Esophagus muscularis mucosa (tissue), 4 donors: ENCODE data around the gene RNASEH2A. TPM values are rescaled to one million over a fixed set of nuclear protein-coding genes. Genes with fewer than 3 reads are reported as not detected.

Experiments used
- DNase-seq: peaks from one replicate; pipeline ENCODE4 v3.0.0-alpha.2; 2017; ENCODE audit errors: extremely low spot score
- H3K27ac ChIP-seq, 4 donors: fragments of 200-600 bp; sonication (generic); replicated peaks in 1 of 4; 1 replicate in 3 of 4; 2 replicates in 1 of 4; pipeline ENCODE4 v1.5.1; 2016 to 2019; ENCODE audit warnings: mild to moderate bottlenecking in 1 of 4
- H3K27me3 ChIP-seq, 4 donors: fragments of 200-600 bp; sonication (generic); one replicate each; pipeline versions ENCODE4 v1.5.1 to v1.6.0; 2016 to 2019
- H3K36me3 ChIP-seq, 4 donors: fragments of 200-600 bp; sonication (generic); one replicate each; pipeline ENCODE4 v1.5.1; 2016 to 2019
- H3K4me1 ChIP-seq, 4 donors: fragments of 200-600 bp; sonication (generic); one replicate each; pipeline ENCODE4 v1.5.1; 2016 to 2019
- H3K4me3 ChIP-seq, 4 donors: fragments of 200-600 bp; sonication (generic); 1 replicate in 2 of 4; 2 replicates in 2 of 4; pipeline ENCODE4 v1.5.1; 2016 to 2019; ENCODE audit warnings: mild to moderate bottlenecking in 4 of 4, moderate library complexity in 1 of 4
- H3K9me3 ChIP-seq, 4 donors: fragments of 200-600 bp; sonication (generic); 1 replicate in 3 of 4; 2 replicates in 1 of 4; pipeline ENCODE4 v1.5.1; 2016 to 2019
- EP300 ChIP-seq: sonication (generic); formaldehyde crosslinking; IDR thresholded peaks from one replicate; pipeline ENCODE4 v1.6.1; 2017; ENCODE audit warnings: antibody characterized with exemption
- POLR2A ChIP-seq: fragments of 450-650 bp; IDR thresholded peaks from one replicate; pipeline ENCODE4 v1.6.1; 2017; ENCODE audit warnings: antibody characterized with exemption, moderate library complexity, mild to moderate bottlenecking, low read depth
- POLR2AphosphoS5 ChIP-seq, 2 donors: sonication (generic); formaldehyde crosslinking; IDR thresholded peaks; one replicate each; pipeline ENCODE4 v1.6.1; 2017; ENCODE audit warnings: antibody characterized with exemption in 2 of 2
- WGBS: methylation state at CpG from one replicate; pipeline ENCODE4 v1.1.5; 2018; 5-methylcytosine and 5-hydroxymethylcytosine counted together
- intact Hi-C: fragments of 100-400 bp; cut with DNase I; formaldehyde crosslinking; loops from one replicate; pipeline ENCODE4 v1.15.1; 2023
- total RNA-seq, 4 donors: library from RNA; depleted of rRNA; stranded (reverse); fragments of >200 nt; gene quantifications; one replicate each; pipeline versions ENCODE4 v1.1.0 to v1.2.1, GENCODE V29; 2016
- TF ChIP-seq, protein P1 (sequence below), 3 experiments: fragments of 200-600 bp in 2 of 3; fragments of 450-650 bp in 1 of 3; sonication (generic) in 2 of 3; IDR thresholded peaks; one replicate each; pipeline ENCODE4 v1.5.1; 2017 to 2019; ENCODE audit warnings: antibody characterized with exemption in 3 of 3, mild to moderate bottlenecking in 2 of 3, moderate library complexity in 1 of 3

Gene RNASEH2A
- total RNA-seq, 4 donors from 2014 or later: 2.7 to 6.6 (median 4.2) TPM

GRCh38 chr19:12800923-12801465 is 5.4 kb upstream of the RNASEH2A start:
- H3K36me3 ChIP-seq: peaks cover 6 to 34% (median 26%) of the 10 kb centered on the region in 4 donors
- WGBS: 17% methylated on average over 19 of the region's 38 CpGs
- no peaks in the 10 kb centered on the region for H3K9me3 ChIP-seq
- TF ChIP-seq POLR2AphosphoS5 (IDR thresholded peaks at IDR 0.05) (no peak), POLR2A (no peak), EP300 (no peak)
- TF ChIP-seq, protein P1, sequence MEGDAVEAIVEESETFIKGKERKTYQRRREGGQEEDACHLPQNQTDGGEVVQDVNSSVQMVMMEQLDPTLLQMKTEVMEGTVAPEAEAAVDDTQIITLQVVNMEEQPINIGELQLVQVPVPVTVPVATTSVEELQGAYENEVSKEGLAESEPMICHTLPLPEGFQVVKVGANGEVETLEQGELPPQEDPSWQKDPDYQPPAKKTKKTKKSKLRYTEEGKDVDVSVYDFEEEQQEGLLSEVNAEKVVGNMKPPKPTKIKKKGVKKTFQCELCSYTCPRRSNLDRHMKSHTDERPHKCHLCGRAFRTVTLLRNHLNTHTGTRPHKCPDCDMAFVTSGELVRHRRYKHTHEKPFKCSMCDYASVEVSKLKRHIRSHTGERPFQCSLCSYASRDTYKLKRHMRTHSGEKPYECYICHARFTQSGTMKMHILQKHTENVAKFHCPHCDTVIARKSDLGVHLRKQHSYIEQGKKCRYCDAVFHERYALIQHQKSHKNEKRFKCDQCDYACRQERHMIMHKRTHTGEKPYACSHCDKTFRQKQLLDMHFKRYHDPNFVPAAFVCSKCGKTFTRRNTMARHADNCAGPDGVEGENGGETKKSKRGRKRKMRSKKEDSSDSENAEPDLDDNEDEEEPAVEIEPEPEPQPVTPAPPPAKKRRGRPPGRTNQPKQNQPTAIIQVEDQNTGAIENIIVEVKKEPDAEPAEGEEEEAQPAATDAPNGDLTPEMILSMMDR (IDR thresholded peaks at IDR 0.05): no peak
- no peaks in the 10 kb centered on the region for H3K27me3 ChIP-seq
- peaks cover 29 to 42% (median 37%) of the 10 kb centered on the region in 4 donors for H3K4me1 ChIP-seq
- intact Hi-C loops: no loop called here
- H3K4me3 ChIP-seq: peak overlapping the region; percentile 79 to 93 (median 86)
- H3K27ac ChIP-seq: peak overlapping the region; percentile 83 to 89 (median 86)
- DNase-seq: no peak

DNA sequence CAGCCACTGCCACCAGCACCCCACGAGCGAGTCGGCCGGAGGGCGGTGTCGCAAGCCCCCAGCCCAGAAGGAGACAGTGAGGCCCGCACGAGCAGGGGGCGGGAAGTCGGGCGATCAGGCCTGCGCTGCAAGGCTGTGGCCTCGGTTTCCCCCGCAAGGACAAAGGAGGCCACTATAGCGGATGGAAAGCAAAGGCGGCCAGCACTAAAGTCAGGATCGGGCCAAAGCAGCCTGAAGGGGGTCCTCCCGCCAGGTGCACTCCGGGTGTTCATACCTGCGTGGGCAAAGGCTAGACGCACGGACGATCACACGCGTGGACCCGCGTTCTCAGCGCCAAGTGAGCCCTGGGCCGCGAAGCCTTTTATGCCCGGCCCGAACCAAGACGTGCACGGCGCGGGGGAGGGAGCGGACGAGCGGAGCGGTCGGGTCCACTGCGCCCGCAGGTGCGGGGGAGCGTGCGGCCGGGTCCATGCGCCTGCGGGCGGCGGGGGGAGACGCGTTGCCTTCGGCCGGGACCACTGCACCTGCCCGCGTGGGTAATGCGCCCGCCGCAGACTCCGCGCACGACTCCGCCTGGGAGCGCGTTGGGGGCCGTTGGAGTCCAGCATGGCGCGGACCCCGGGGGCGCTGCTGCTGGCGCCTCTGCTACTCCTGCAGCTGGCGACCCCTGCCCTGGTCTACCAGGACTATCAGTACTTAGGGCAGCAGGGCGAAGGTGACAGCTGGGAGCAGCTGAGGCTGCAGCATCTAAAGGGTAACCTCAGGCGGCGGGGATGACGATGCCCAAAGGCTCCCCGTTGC is 4.7 kb upstream of the RNASEH2A start, which contains the start of the genes PRDX2 and THSD8:
Gene PRDX2, minus strand, starts transcription at position 335 of the 801 bp plus-strand sequence. CDS start 539 bp downstream, outside the sequence.
Gene THSD8, plus strand, starts transcription at position 604 of the 801 bp plus-strand sequence. Its CDS starts 3 bp downstream, at position 607.
- no peak for DNase-seq
- intact Hi-C loops: no loop called here
- no peaks in the 10 kb centered on the region for H3K9me3 ChIP-seq
- H3K4me1 ChIP-seq: peaks cover 28 to 42% (median 37%) of the 10 kb centered on the region in 4 donors
- H3K36me3 ChIP-seq: peaks cover 6 to 34% (median 25%) of the 10 kb centered on the region in 4 donors
- 0% methylated on average over 12 of the region's 78 CpGs for WGBS
- TF ChIP-seq, protein P1 (IDR thresholded peaks at IDR 0.05): no peak
- TF ChIP-seq POLR2A: peak; percentile 53
- no peak for TF ChIP-seq EP300
- peak; percentile 95 to 97 for TF ChIP-seq POLR2AphosphoS5 (IDR thresholded peaks at IDR 0.05)
- H3K27ac ChIP-seq: peak within 1 kb of the TSS; percentile 83 to 89 (median 86)
- H3K4me3 ChIP-seq: peak within 1 kb of the TSS; percentile 79 to 93 (median 86)
- H3K27me3 ChIP-seq: no peaks in the 10 kb centered on the region

DNA sequence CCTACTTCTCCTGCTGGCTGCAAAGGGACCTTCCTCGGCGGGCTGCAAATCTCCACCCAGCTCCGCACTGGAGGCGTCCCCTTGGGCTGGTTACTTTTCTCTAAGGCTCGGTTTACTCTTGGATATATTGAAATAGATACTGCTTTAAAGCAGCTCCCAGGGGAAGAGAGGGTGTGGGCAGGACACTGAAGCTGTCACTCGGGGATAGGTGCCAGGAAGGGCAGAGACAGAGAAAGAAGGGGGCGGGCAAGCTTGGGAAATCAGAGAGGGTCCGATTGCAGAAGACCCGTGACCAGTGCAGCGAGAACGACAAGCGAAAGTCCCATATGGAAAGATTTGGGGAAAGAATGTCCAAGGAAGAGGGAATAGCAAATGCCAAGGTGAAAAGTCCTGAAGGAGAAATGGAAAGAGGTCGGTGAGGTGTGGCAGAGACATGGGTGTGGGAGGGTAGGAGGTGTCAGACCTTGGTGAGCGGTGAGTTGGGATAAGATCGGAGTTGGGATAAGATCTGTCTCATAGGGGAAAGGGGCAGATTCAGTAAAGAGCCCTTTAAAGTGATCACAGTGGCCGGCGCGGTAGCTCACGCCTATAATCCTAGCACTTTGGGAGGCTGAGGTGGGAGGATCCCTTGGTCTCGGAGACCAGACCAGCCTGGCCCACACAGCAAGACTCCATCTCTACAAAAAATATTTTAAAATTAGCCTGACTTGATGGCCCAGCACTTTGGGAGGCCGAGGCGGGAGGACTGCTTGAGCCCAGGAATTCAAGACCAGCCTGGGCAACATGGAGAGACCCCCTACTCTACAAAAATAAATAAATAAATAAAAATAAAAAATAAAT is 3.9 kb upstream of the RNASEH2A start:
- intact Hi-C loops: no loop called here
- H3K9me3 ChIP-seq: no peaks in the 10 kb centered on the region
- H3K4me3 ChIP-seq: peak overlapping the region; percentile 79 to 93 (median 86)
- H3K27me3 ChIP-seq: no peaks in the 10 kb centered on the region
- H3K4me1 ChIP-seq: peaks cover 36 to 48% (median 43%) of the 10 kb centered on the region in 4 donors
- H3K27ac ChIP-seq: peak overlapping the region; percentile 83 to 89 (median 86)
- DNase-seq: no peak
- no peak for TF ChIP-seq POLR2AphosphoS5 (IDR thresholded peaks at IDR 0.05)
- TF ChIP-seq, protein P1 (IDR thresholded peaks at IDR 0.05): no peak
- TF ChIP-seq POLR2A: no peak
- no peak for TF ChIP-seq EP300
- 42% methylated on average over 22 of the region's 22 CpGs for WGBS
- H3K36me3 ChIP-seq: peaks cover 6 to 28% (median 23%) of the 10 kb centered on the region in 4 donors

GRCh38 chr19:12804051-12804450 is 2.3 kb upstream of the RNASEH2A start:
- Histone ChIP-seq H3K9me3 (no peaks in the 10 kb centered on the region), H3K36me3 (peaks cover 5 to 14% (median 14%) of the 10 kb centered on the region in 4 donors), H3K4me3 (no peak overlapping the region), H3K4me1 (peaks cover 36 to 48% (median 44%) of the 10 kb centered on the region in 4 donors), H3K27ac (no peak overlapping the region), H3K27me3 (no peaks in the 10 kb centered on the region)
- TF ChIP-seq, protein P1 (IDR thresholded peaks at IDR 0.05): no peak
- TF ChIP-seq POLR2A (no peak), EP300 (no peak), POLR2AphosphoS5 (IDR thresholded peaks at IDR 0.05) (no peak)
- 95% methylated on average over 26 of the region's 26 CpGs for WGBS
- intact Hi-C loops: no loop called here
- no peak for DNase-seq
